ENCODE results near the gene SPP1.

The SPP1 gene

GRCh38 chr4:87956501-87956900 lies 19.0 kb upstream of the SPP1 start:
- no peak for DNase-seq

DNA sequence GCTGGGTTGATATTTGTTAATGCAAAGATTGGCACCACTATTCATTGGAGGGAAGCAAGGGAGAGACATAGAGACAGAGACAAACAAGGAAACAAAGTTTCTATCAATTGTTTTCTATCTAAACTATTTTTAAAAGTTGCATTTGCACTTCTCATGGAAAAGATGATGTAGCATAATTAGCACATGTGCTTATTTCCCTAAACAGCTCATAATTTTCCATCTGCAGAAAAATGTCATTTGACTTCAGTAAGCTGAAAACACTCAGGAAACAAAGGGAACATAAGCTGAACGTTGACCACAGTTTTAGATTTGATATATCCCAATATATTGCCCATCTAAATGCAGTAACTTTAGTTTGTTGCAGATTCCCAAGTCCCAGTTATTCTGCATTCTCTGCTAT lies 18.5 kb upstream of the SPP1 start:
- no peak for DNase-seq

- DNase-seq = no peak
Observed at GRCh38 chr4:87961993-87962392, 13.5 kb upstream of the SPP1 start.

DNA sequence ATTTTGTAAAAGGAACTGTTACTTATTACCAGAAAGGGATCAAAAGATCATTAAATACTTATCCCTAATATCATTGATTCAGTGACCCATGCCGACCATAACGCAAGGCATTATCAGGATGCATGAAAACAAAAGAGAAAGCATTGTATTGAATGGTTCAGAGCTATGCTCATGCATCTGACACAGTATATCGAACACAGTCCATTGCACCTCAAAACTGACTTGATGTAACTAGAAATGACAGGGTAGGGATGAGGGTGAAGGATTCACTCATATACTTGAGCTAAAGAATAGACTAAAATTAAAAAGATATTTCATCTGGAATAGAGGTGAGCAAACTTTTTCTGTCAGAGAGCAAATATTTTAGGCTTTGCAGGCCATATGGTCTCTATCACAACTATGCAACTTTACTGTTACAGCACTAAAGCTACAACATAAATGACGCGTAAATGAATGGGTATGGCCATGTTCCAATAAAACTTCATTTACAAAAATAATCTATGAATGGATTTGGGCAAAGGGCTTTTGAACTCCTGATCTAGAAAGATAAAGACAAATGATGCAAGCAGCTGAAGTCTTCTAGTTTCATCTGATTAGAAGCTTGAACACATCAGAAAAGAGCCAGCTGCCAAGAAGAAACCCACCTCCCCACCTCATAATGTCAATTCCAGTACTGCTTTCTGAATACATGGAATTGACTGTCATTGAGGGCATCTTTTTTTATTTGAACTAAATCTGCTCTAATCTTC lies 12.9 kb upstream of the SPP1 start:
- no peak for DNase-seq

GRCh38 chr4:87965501-87965975 lies 10.0 kb upstream of the SPP1 start:
- no peak for DNase-seq

DNA sequence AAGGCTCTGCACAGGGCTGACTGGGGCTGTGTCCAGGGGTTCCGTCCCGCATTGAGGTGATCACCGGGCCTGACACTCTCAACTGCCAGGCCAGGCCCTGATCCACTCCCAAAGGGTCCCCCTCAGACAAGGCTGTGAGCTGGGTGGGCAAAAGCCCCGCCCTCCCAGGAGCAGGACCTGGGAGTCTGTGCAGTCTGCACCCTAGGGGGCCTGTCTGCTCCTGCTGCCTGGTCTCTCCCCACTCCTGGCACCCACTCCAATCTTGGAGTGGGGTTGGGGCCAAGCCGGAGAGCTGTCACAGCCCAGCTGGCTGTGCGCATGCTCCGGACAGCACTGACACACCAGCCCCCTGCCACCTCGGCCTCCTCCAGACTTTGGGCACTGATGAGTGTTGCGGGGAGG lies 9.4 kb upstream of the SPP1 start:
- DNase-seq = no peak

DNA sequence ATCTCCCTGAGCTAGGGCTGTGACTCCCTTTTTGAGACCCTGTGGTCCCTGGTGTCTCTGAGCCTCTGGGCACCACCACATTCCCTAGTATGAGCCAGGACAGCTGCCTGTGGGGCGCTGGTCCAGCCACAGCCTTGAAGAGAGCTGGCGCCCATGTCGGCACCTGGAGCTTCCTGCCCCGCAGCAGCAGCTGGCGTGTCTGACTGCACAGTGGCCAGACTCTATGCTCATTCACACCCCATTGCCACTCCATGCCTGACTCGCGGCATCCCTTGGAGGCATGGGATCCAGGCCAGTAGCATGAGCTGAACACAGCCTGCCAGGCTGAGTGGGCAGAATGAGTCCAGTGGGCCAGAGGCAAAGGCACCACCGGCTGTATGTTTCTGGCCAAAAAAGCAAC lies 8.3 kb upstream of the SPP1 start:
- no peak for DNase-seq

DNA sequence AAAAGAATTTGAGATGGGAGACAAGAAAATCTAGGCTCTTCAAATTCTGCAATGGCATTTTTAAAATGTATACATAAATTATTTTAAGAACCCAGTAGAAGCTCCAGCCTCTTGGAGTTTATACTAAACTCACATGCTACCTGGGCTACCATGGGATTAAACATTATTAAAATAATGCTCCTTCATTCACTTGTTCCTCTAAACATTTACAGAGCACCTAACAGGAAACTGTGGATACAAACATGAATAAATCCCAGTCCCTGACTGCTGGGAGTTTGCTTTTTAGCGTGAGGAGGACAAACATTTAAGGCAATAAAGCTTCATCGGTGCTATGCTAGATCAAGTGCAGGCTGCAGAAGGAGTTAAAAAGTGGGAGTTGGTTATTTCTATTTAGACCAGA lies 5.4 kb upstream of the SPP1 start:
- no peak for DNase-seq

DNA sequence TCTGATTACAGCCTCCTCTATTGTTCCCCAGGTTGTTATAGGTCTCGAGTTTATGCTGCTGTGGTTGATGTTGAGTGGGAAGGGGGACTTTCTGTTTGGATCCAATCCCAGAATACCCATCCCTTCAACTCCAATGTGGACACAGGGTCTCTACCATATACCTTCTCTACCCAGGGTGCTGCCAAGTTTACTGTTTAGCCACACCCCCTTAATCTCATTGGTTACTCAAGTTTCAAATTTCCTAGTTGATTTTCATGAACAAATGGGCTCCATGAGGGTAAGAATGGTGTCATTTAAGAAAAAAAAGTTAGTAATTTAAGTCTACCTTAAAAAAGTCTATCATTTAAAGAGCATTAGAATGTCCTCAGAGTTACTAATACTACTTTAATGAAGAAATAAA lies 3.6 kb upstream of the SPP1 start:
- no peak for DNase-seq

- DNase-seq = peak; percentile 35 to 66
Observed at GRCh38 chr4:87973283-87974169, 2.0 kb upstream of the SPP1 start.

GRCh38 chr4:87974856-87975462 lies 555 bp upstream of the SPP1 start:
- DNase-seq = peak in 1 of 2 experiments; percentile 2

DNA sequence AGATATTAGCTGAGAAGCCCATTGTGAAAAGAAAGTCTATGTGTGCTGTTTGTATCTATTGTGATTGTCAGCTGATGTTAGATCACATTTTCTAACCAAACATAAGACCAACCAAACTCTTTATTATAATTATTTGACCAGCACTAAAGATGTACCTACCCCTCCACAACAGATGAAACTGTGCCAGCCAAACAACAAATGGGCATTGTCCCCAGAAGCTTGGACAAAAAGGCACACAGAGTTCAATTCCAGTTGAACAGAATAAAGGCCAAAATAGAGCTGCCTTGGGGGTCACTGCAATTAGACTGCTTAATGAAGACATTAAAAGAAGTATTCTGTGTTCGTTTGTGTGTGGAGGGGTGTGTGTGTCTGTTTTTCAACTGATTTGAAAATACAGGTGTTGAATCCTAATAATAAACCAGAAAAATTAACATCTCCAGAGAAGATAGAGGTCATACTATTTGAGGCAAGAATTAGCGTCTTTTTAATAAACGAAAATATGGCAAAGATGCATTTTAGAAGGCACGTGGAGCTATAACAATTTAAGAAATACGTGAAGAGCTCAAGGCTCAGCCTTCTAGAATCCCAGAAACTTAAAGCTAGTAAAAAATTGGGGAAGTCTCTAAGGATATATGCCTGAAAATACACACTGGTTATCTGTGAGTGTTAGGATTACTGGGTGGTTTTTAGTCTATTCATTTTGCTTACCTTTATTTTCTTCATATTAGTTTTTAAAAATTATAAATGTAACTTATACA lies 2.2 kb downstream of the SPP1 start:
- peak in 1 of 2 experiments; percentile 3 for DNase-seq

DNA sequence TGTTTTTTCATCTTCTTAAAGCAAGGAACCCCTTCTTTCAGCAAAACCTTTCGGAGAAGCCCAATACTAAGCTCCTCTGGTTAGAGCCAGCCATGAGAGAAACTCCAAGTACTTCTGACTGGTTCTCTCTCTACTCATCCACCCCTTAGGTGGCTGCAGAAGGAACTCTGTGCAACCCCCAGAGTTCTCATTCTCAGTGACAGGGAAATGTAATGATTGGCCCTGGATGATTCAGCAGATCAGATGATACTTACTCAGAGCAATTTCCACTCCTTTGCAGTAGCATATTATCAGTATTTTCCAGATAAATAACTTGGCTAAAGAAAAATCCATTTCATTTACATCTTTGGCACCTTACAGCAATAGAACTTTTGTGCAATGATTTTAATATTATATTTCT lies 3.2 kb downstream of the SPP1 start:
- DNase-seq = no peak

DNA sequence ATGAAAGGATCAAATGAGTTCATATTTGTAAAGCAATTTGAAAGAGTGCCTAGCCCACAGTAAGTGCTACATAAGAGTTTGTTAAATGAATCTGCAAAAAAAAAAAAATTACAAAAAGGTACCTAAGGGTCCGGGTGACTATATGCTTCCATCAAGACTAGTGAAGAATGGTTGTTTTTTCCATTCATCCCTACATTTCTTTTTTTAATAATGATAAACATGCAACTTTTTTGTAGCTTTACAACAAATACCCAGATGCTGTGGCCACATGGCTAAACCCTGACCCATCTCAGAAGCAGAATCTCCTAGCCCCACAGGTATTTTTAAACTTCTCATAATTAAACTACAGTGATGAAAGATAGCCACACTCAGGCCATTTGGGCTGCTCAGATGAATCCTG lies 4.3 kb downstream of the SPP1 start:
- DNase-seq = no peak

DNA sequence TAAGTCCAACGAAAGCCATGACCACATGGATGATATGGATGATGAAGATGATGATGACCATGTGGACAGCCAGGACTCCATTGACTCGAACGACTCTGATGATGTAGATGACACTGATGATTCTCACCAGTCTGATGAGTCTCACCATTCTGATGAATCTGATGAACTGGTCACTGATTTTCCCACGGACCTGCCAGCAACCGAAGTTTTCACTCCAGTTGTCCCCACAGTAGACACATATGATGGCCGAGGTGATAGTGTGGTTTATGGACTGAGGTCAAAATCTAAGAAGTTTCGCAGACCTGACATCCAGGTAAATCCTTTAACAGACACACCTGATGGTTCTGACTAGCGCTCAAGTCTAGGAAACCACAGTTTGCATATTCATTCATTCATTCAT lies 6.0 kb downstream of the SPP1 start:
- peak in 1 of 2 experiments; percentile 3 for DNase-seq

DNA sequence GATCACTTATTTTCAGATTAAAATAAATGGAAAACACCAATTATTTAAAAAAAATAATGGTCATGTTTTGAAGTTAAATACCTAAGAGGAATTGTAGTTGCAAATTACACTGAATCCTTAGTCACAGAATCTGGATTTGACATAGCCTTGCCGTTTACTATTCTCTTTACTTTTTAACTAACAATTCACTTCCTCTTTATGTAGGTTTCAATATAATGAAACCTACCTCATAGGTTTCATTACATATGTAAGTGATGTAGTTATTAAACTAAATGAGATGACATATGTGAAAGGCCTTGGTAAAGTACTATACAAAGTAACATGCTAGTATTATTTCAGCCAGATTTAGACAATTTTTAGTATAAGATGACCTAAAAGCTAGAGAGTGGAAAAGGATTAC lies 6.5 kb downstream of the SPP1 start:
- no peak for DNase-seq

GRCh38 chr4:87982446-87983010 lies 7.0 kb downstream of the SPP1 start:
- DNase-seq = peak in 1 of 2 experiments; percentile 3

GRCh38 chr4:87983996-87984395 lies 8.5 kb downstream of the SPP1 start:
- no peak for DNase-seq

- peak; percentile 46 to 61 for DNase-seq
Observed at GRCh38 chr4:87985097-87985886, 9.8 kb downstream of the SPP1 start.

GRCh38 chr4:87985887-87986200 lies 10.3 kb downstream of the SPP1 start:
- no peak for DNase-seq

DNA sequence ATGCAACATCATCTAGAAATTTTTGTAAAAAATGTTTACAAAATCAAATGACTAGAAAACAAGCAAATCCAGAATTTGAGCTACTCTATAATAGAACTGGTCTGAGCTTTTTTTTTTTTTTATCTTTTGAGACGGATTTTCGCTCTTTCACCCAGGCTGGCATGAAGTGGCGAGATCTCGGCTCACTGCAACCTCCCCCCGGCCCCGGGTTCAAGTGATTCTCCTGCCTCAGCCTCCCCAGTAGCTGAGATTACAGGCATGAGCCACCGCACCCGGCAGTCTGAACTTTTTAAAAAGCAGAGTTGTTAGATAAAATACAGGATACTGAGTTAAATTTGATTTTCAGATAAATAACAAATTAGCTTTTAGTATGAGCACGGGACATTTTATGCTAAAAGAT lies 11.0 kb downstream of the SPP1 start:
- no peak for DNase-seq

DNA sequence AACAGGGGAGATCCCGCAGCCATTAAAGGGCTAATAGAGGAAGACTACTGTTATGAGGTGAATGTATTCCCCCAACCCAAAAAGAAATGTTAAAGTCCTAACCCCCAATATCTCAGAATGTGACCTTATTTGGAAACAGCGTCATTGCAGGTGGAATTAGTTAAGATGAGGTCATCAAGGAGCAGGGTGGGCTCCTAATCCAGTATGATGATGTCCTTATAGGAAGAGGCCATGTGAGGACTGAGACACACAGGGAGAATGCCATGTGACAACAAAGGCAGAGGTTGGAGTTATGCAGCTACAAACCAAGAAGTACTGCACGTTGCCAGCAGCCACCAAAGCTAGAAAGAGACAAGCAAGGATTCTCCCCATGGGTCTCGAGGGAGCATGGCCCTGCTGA lies 14.3 kb downstream of the SPP1 start:
- no peak for DNase-seq

All from NCI-H2081 (cell line).